Right renal pelvis (tissue), 4 donors: Measurements from ENCODE around the gene KIF9. TPM values are rescaled to one million over a fixed set of nuclear protein-coding genes. Genes with fewer than 3 reads are reported as not detected.
"Not testable (repeated sequence)": the region's sequence is repeated elsewhere in the genome, so short reads cannot be mapped to it uniquely, and the experiment has no call there.

Experiments used
- DNase-seq, 4 donors: peaks; one replicate each; pipeline ENCODE4 v3.0.0-alpha.2; 2013; ENCODE audit warnings: low read depth in 4 of 4, low spot score in 3 of 4, missing footprints in 1 of 4
- polyA plus RNA-seq, 4 donors: library from polyadenylated mRNA; unstranded; fragments of 120-200 nt; gene quantifications; one replicate each; pipeline ENCODE4 v1.2.1, GENCODE V29; 2013; ENCODE audit not compliant: insufficient read length in 4 of 4

The KIF9 gene
- polyA plus RNA-seq, 4 donors: 21.9 to 24.9 (median 23.8) TPM

DNA sequence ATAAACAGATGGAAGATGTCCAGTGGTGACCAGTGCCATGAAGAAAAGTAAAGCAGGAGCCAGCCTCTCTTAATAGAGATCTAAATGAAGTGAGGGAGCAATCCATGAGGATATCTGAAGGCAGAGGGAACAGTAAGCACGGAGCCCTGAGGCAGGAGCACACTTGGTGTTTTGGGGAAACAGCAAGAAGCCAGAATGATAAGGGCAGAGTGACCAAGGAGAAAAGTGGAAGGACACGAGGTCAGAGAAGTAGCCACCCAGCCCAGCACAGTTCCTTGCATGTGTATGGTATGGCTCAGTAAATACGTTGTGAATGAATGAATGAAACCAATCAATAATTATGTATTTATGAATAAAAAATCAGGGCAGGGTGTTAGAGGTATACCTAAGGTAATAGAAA is 11.8 kb upstream of the KIF9 start:
- DNase-seq: no peak

DNA sequence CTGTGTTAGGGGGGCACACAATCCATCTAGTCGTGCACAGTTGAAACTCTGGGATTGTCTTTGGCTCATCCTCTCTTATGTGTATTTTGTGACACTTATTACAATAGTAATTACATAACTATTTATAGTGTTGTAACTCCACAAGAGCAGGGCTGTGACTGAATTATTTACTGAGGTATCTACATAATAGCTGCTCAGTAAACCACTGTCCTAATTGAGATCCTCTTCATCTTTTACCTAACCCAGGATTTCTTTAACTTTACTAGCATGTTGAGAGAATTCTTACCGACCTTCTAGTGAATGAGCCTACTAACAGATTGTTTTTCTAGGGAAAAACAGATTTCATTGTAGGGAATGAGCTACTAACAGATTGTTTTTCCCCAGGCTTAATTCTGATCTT is 11.2 kb upstream of the KIF9 start:
- no peak for DNase-seq

- not testable (repeated sequence) for DNase-seq
Observed at GRCh38 chr3:47291754-47292420, 9.3 kb upstream of the KIF9 start.

GRCh38 chr3:47291158-47291753 is 8.7 kb upstream of the KIF9 start:
- no peak for DNase-seq

- no peak for DNase-seq
Observed at GRCh38 chr3:47288966-47289910, 6.6 kb upstream of the KIF9 start.

GRCh38 chr3:47283591-47284364 is 1.2 kb upstream of the KIF9 start:
- DNase-seq: no peak

GRCh38 chr3:47283193-47283537 is 566 bp upstream of the KIF9 start:
- DNase-seq: no peak

- no peak for DNase-seq
Observed at GRCh38 chr3:47280519-47280918, 2.1 kb downstream of the KIF9 start.

DNA sequence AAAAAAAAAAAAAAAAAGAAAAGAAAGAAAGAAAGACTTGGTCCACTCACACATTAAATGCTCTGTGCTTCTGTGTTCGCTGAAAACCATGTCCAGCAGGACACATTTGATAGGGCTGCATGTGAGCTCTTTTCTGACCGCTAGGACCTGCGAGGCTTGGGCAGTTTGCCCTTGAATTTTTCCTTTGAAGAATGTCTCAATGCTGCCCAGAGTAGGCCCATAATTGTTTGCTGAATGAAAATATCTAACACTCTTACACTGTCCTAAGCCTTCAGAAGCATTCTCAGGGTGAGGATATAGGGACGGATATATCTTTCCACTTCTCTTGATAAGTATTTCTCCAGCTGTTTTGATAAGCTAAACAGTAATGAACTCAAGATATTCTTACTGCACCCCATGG is 6.0 kb downstream of the KIF9 start:
- no peak for DNase-seq

- no peak for DNase-seq
Observed at GRCh38 chr3:47274652-47275051, 7.9 kb downstream of the KIF9 start.

GRCh38 chr3:47273564-47273963 is 9.0 kb downstream of the KIF9 start:
- no peak for DNase-seq

GRCh38 chr3:47270526-47270925 is 12.1 kb downstream of the KIF9 start:
- no peak for DNase-seq

DNA sequence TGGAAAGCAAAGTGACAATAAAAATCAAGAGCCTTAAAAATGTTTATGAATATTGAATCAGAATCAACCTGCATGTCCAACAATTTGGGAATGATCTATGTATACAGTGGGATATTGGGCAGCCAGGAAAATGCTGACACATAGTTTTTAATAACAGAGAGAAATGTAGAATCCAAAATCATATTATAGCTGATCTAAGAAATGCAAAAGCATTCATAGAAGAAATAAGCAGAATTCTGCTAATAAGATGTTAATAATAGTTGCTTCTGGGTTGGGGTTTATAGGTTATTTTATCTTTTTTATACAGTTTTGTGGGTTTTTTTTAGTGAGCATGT is 15.1 kb downstream of the KIF9 start:
- no peak for DNase-seq

GRCh38 chr3:47266709-47267489 is 15.7 kb downstream of the KIF9 start:
- no peak for DNase-seq

GRCh38 chr3:47265725-47266428 is 16.7 kb downstream of the KIF9 start:
- no peak for DNase-seq

DNA sequence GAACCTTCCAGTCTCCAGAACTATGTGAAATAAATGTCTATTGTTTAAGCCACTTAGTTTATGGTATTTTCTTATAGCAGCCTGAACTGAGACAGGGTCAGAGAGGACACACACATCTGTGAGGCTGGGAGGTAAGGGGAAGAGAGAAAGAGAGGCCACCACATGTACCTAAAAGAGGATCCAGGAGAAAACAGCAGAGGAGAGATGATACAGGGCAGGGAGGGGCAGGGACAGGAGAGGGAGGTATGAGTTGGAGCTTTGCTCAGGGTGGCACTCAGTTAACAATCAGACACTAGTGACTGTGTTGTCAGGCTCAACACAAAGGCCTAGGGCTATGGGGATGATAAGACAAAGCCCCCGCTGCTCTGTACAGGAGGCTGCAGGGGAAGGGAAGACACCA is 17.6 kb downstream of the KIF9 start:
- DNase-seq: no peak

GRCh38 chr3:47261301-47261700 is 21.3 kb downstream of the KIF9 start:
- no peak for DNase-seq

GRCh38 chr3:47260605-47261004 is 22.0 kb downstream of the KIF9 start:
- DNase-seq: no peak

- no peak for DNase-seq
Observed at GRCh38 chr3:47259114-47259513, 23.5 kb downstream of the KIF9 start.

DNA sequence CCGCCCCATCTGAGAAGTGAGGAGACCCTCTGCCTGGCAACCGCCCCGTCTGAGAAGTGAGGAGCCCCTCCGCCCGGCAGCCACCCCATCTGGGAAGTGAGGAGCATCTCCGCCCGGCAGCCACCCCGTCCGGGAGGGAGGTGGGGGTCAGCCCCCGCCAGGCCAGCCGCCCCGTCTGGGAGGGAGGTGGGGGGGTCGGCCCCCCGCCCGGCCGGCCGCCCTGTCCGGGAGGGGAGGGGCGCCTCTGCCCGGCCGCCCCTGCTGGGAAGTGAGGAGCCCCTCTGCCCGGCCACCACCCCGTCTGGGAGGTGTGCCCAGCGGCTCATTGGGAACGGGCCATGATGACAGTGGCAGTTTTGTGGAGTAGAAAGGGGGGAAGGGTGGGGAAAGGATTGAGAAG is 26.3 kb downstream of the KIF9 start:
- DNase-seq: not testable (repeated sequence)
